ENCODE measurements around the gene LETM1. TPM values are rescaled to one million over a fixed set of nuclear protein-coding genes. Genes with fewer than 3 reads are reported as not detected.
A peak's percentile ranks its signal among the peaks of the same experiment; 100 is the strongest.

The LETM1 gene
- total and polyA plus RNA-seq, 2 donors from 2014 or later, result 20.0 to 46.4 TPM

DNA sequence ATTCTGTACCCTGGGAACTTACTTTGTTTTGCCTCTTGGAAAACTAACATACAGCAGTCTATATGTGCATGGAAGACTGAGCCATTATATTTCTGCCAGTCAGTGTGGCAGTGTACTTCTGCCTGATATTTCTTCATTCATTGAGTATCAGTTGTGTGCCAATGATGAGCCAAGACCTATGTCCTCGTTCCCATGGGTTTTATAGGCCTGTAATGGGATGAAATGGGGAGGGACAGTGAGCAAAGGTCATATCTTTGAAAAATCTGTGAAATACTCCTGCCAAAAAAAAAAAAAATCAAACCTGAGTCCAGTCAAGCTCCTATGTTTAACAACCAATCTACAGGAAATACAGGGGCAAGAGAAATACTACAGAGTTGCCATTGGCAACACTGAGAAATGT is 24.4 kb upstream of the LETM1 start:
- H3K27me3 ChIP-seq (ENCODE audit: control insufficient read depth, insufficient read depth, low read length), result no peaks in the 10 kb centered on the region
- intact Hi-C loops (cut with DNase I), result no loop called here
- H3K4me1 ChIP-seq (ENCODE audit: control insufficient read depth in 2 of 3, insufficient read depth in 2 of 3, low read depth in 1 of 3, low read length in 3 of 3), result no peaks in the 10 kb centered on the region
- no peaks in the 10 kb centered on the region for H3K9me3 ChIP-seq (ENCODE audit: control insufficient read depth in 2 of 3, insufficient read depth in 1 of 3, low read length in 3 of 3)
- TF ChIP-seq CTCF (IDR thresholded peaks at IDR 0.05; ENCODE audit: borderline replicate concordance, extremely low read depth, insufficient read depth), result no peak
- no peak overlapping the region for H3K27ac ChIP-seq (ENCODE audit: low read depth in 2 of 2, low read length in 2 of 2)
- DNase-seq (no peak), FAIRE-seq (no peak)
- H3K36me3 ChIP-seq (ENCODE audit: control insufficient read depth in 2 of 3, insufficient read depth in 3 of 3, low read length in 3 of 3), result no peaks in the 10 kb centered on the region
- H3K4me3 ChIP-seq (ENCODE audit: low read length in 3 of 3), result no peak overlapping the region
- no peak overlapping the region for H3K9ac ChIP-seq (ENCODE audit: low read length in 3 of 3)

- TF ChIP-seq CTCF (IDR thresholded peaks at IDR 0.05; ENCODE audit: borderline replicate concordance, extremely low read depth, insufficient read depth), result no peak
- DNase-seq (peak in 1 of 5 donors; percentile 4), FAIRE-seq (no peak)
- Histone ChIP-seq H3K27me3 (ENCODE audit: control insufficient read depth, insufficient read depth, low read length) (no peaks in the 10 kb centered on the region), H3K27ac (ENCODE audit: low read depth in 2 of 2, low read length in 2 of 2) (no peak overlapping the region), H3K4me3 (ENCODE audit: low read length in 3 of 3) (no peak overlapping the region), H3K9me3 (ENCODE audit: control insufficient read depth in 2 of 3, insufficient read depth in 1 of 3, low read length in 3 of 3) (no peaks in the 10 kb centered on the region), H3K9ac (ENCODE audit: low read length in 3 of 3) (no peak overlapping the region), H3K4me1 (ENCODE audit: control insufficient read depth in 2 of 3, insufficient read depth in 2 of 3, low read depth in 1 of 3, low read length in 3 of 3) (no peaks in the 10 kb centered on the region), H3K36me3 (ENCODE audit: control insufficient read depth in 2 of 3, insufficient read depth in 3 of 3, low read length in 3 of 3) (no peaks in the 10 kb centered on the region)
- intact Hi-C loops (cut with DNase I), result no loop called here
Observed at GRCh38 chr4:1879485-1879884, 23.5 kb upstream of the LETM1 start.

GRCh38 chr4:1874201-1874600 is 18.2 kb upstream of the LETM1 start:
- H3K4me3 ChIP-seq (ENCODE audit: low read length in 3 of 3), result no peak overlapping the region
- H3K27me3 ChIP-seq (ENCODE audit: control insufficient read depth, insufficient read depth, low read length), result no peaks in the 10 kb centered on the region
- H3K9me3 ChIP-seq (ENCODE audit: control insufficient read depth in 2 of 3, insufficient read depth in 1 of 3, low read length in 3 of 3), result no peaks in the 10 kb centered on the region
- DNase-seq, result no peak
- no peak overlapping the region for H3K27ac ChIP-seq (ENCODE audit: low read depth in 2 of 2, low read length in 2 of 2)
- FAIRE-seq, result no peak
- no peak for TF ChIP-seq CTCF (IDR thresholded peaks at IDR 0.05; ENCODE audit: borderline replicate concordance, extremely low read depth, insufficient read depth)
- H3K4me1 ChIP-seq (ENCODE audit: control insufficient read depth in 2 of 3, insufficient read depth in 2 of 3, low read depth in 1 of 3, low read length in 3 of 3), result peaks cover 0 to 18% (median 3%) of the 10 kb centered on the region in 3 donors
- H3K9ac ChIP-seq (ENCODE audit: low read length in 3 of 3), result no peak overlapping the region
- H3K36me3 ChIP-seq (ENCODE audit: control insufficient read depth in 2 of 3, insufficient read depth in 3 of 3, low read length in 3 of 3), result no peaks in the 10 kb centered on the region
- intact Hi-C loops (cut with DNase I), result no loop called here

DNA sequence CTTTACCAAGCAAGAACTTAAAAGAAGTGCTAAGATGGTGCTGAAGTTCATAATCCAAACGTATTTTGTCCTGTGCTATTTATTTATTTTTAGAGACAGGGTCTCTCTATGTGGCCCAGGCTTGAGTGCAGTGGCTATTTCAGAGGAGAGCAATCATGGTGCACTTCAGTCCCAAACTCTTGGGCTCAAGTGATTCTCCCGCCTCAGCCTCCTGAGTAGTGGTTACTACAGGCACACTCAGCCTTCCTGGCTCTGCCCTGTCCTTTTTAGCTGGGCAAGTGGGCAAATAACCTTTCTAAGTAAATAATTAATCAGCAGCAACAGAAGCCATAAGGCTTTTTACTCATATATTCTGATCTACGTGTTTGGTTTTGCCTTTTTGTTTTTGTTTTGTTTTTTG is 17.8 kb upstream of the LETM1 start:
- Histone ChIP-seq H3K9ac (ENCODE audit: low read length in 3 of 3) (no peak overlapping the region), H3K27ac (ENCODE audit: low read depth in 2 of 2, low read length in 2 of 2) (no peak overlapping the region), H3K4me1 (ENCODE audit: control insufficient read depth in 2 of 3, insufficient read depth in 2 of 3, low read depth in 1 of 3, low read length in 3 of 3) (peaks cover 0 to 18% (median 3%) of the 10 kb centered on the region in 3 donors), H3K9me3 (ENCODE audit: control insufficient read depth in 2 of 3, insufficient read depth in 1 of 3, low read length in 3 of 3) (no peaks in the 10 kb centered on the region), H3K4me3 (ENCODE audit: low read length in 3 of 3) (no peak overlapping the region), H3K36me3 (ENCODE audit: control insufficient read depth in 2 of 3, insufficient read depth in 3 of 3, low read length in 3 of 3) (no peaks in the 10 kb centered on the region), H3K27me3 (ENCODE audit: control insufficient read depth, insufficient read depth, low read length) (no peaks in the 10 kb centered on the region)
- peak in 1 of 5 donors; percentile 11 for DNase-seq
- intact Hi-C loops (cut with DNase I), result no loop called here
- FAIRE-seq, result no peak
- no peak for TF ChIP-seq CTCF (IDR thresholded peaks at IDR 0.05; ENCODE audit: borderline replicate concordance, extremely low read depth, insufficient read depth)

Measured in kidney (tissue), 14 donors.